ENCODE data around the gene LMF2. TPM values are rescaled to one million over a fixed set of nuclear protein-coding genes. Genes with fewer than 3 reads are reported as not detected.

LMF2 gene
- total and polyA plus RNA-seq, 2 of the 8 experiments (the other 6 are each of a cell fraction or from before 2014, with no cell fraction given) = 34.3 to 62.9 TPM

- TF ChIP-seq SUZ12 (IDR thresholded peaks at IDR 0.05; ENCODE audit: low read length) = no peak
- no peak for TF ChIP-seq EGR1 (IDR thresholded peaks at IDR 0.05; ENCODE audit: borderline replicate concordance, low read depth, low read length)
- TF ChIP-seq RBBP5 (IDR thresholded peaks at IDR 0.05; ENCODE audit: borderline replicate concordance, low read depth, low read length) = no peak
- no peak for TF ChIP-seq GABPA (IDR thresholded peaks at IDR 0.05; ENCODE audit: borderline replicate concordance, insufficient read depth, low read length)
- TF ChIP-seq HDAC6 (IDR thresholded peaks at IDR 0.05; ENCODE audit: low read depth, low read length) = no peak
- no peak for TF ChIP-seq FOSL1 (IDR thresholded peaks at IDR 0.05; ENCODE audit: insufficient read depth, low read depth, low read length)
- TF ChIP-seq BACH1 (IDR thresholded peaks at IDR 0.05; ENCODE audit: low read length) = no peak
- TF ChIP-seq SP4 (IDR thresholded peaks at IDR 0.05; ENCODE audit: low read length) = no peak
Observed at GRCh38 chr22:50464451-50464850, 43.1 kb downstream of the LMF2 start (continued).

Measured in H1 (cell line).